CD4-positive, alpha-beta T cell (primary cell): ENCODE results near the gene PLEKHG3. TPM values are rescaled to one million over a fixed set of nuclear protein-coding genes. Genes with fewer than 3 reads are reported as not detected.

ENCODE experiments used
- ATAC-seq: fragments of 200-7000 bp; cut with Tn5 transposase; one replicate; pipeline ENCODE4 v1.10.0; 2022; ENCODE audit warnings: mild to moderate bottlenecking; ENCODE audit not compliant: poor library complexity
- CTCF ChIA-PET: fragments of 350-600 bp; sonication (Branson Sonifier 250); formaldehyde crosslinking; loops from one replicate; lab custom pipeline; 2021; ENCODE audit warnings: antibody characterized with exemption, inconsistent platforms; lab: Charles Lee
- POLR2A ChIA-PET: fragments of 350-600 bp; sonication (Branson Sonifier 250); formaldehyde crosslinking; loops from one replicate; lab custom pipeline; 2021; ENCODE audit warnings: antibody characterized with exemption, inconsistent platforms; lab: Charles Lee
- DNase-seq, 14 experiments: peaks; one replicate each; pipeline ENCODE4 v3.0.0-alpha.2; 2013 to 2020; ENCODE audit warnings: mixed read lengths in 2 of 14
- H3K27ac ChIP-seq, 2 donors: one replicate each; pipeline versions ENCODE4 v1.5.1 to v1.7.0; 2013; ENCODE audit warnings: low read length in 2 of 2, low read depth in 1 of 2, mild to moderate bottlenecking in 1 of 2
- H3K27me3 ChIP-seq, 2 experiments: 1 replicate in 1 of 2; 2 replicates in 1 of 2; pipeline versions ENCODE4 v1.6.1 to v1.7.0; 2013; ENCODE audit warnings: low read length in 2 of 2, control low read depth in 1 of 2, mild to moderate bottlenecking in 1 of 2, moderate library complexity in 1 of 2; ENCODE audit not compliant: insufficient read depth in 2 of 2, control insufficient read depth in 1 of 2
- H3K36me3 ChIP-seq: one replicate; pipeline ENCODE4 v1.6.1; 2013; ENCODE audit warnings: low read length, control low read depth; ENCODE audit not compliant: insufficient read depth
- H3K4me1 ChIP-seq: one replicate; pipeline ENCODE4 v1.6.1; 2013; ENCODE audit warnings: low read length, control low read depth; ENCODE audit not compliant: insufficient read depth
- H3K4me3 ChIP-seq: one replicate; pipeline ENCODE4 v1.5.1; 2013; ENCODE audit warnings: mild to moderate bottlenecking, low read length, moderate library complexity
- H3K9me3 ChIP-seq, 2 experiments: 1 replicate in 1 of 2; 2 replicates in 1 of 2; pipeline versions ENCODE4 v1.6.1 to v1.7.0; 2013; ENCODE audit warnings: low read length in 2 of 2, mild to moderate bottlenecking in 2 of 2, control low read depth in 1 of 2, moderate library complexity in 1 of 2; ENCODE audit not compliant: control insufficient read depth in 1 of 2, insufficient read depth in 1 of 2
- H3K27ac Mint-ChIP-seq: one replicate; pipeline ENCODE4 v1.8.0; 2020; ENCODE audit warnings: mixed read lengths
- H3K27me3 Mint-ChIP-seq: one replicate; pipeline ENCODE4 v1.8.0; 2021; ENCODE audit warnings: mixed read lengths
- H3K36me3 Mint-ChIP-seq: one replicate; pipeline ENCODE4 v1.8.0; 2021; ENCODE audit warnings: low read depth, mixed read lengths
- H3K4me1 Mint-ChIP-seq: one replicate; pipeline ENCODE4 v1.8.0; 2021; ENCODE audit warnings: low read depth, mixed read lengths
- H3K4me3 Mint-ChIP-seq: one replicate; pipeline ENCODE4 v1.8.0; 2020; ENCODE audit warnings: mild to moderate bottlenecking, mixed read lengths
- H3K9me3 Mint-ChIP-seq: one replicate; pipeline ENCODE4 v1.8.0; 2020; ENCODE audit warnings: mixed read lengths
- CTCF ChIP-seq: fragments of 200-600 bp; IDR thresholded peaks from one replicate; pipeline ENCODE4 v1.8.0; 2022; ENCODE audit warnings: antibody characterized with exemption, mild to moderate bottlenecking
- intact Hi-C, 2 experiments: fragments of 100-400 bp; cut with DNase I in 1 of 2; cut with micrococcal nuclease in 1 of 2; formaldehyde crosslinking; loops; one replicate each; pipeline versions ENCODE4 v1.15.1 to v1.9.0; 2023 to 2025; cut with DNase I, micrococcal nuclease
- total RNA-seq, 174 experiments: library from RNA in 2 of 174; stranded (reverse) in 2 of 174; gene quantifications; one replicate each; pipeline ENCODE4 v1.2.3 and lab custom pipeline; 2021 to 2026

The PLEKHG3 gene
- total RNA-seq, 2 experiments from 2014 or later: 12.1 to 13.3 TPM

DNA sequence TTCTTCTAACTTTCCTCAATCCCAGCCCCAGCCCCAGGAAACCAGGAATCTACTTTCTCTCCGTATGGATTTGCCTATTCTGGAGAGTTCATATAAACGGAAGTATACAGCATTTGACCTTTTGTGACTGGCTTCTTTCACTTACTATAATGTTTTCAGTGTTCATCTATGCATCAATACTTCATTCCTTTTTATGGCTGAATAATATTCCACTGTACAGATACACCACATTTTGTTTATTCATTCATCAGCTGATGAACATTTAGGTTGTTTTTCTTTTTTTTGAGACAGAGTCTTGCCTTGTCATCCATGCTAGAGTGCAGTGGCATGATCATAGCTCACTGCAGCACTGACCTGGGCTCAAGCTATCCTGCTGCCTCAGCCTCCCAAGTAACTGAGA, 3.9 kb upstream of the PLEKHG3 start:
- Histone ChIP-seq H3K4me3 (no peak overlapping the region), H3K27ac (no peak overlapping the region), H3K36me3 (no peaks in the 10 kb centered on the region), H3K4me1 (peaks cover 65% of the 10 kb centered on the region), H3K9me3 (peaks cover 0 to 3% of the 10 kb centered on the region in 2 experiments), H3K27me3 (peaks cover 0 to 31% of the 10 kb centered on the region in 2 experiments)
- Mint-ChIP-seq H3K27me3 (peaks cover 45% of the 10 kb centered on the region), H3K4me3 (no peak overlapping the region), H3K9me3 (no peaks in the 10 kb centered on the region), H3K27ac (no peak overlapping the region), H3K4me1 (peaks cover 49% of the 10 kb centered on the region), H3K36me3 (no peaks in the 10 kb centered on the region)
- no peak for TF ChIP-seq CTCF
- intact Hi-C loops: no loop called here
- ChIA-PET POLR2A (no interaction called here), CTCF (interaction anchor here (0.7 kb wide), 2 partner anchors 191 to 377 kb away, joined by 3 read pairs; no protein-coding TSS in a partner anchor)
- ATAC-seq (no peak), DNase-seq (no peak)

DNA sequence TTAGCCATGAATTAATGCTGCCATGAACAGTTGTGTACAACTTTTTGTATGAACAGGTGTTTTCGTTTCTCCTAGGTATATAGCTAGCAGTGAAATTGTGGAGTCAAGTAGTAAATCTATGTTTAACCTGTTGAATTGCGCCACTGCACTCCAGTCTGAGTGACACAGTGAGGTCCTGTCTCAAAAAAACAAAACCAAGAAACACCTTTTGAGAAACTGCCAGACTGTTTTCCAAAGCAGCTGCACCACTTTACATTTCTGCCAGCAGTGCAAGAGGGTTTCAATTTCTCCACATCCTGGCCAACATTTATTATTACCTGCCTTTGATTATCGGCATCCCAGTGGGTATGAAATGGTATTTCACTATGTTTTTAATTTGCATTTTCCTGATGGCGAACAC, 3.3 kb upstream of the PLEKHG3 start:
- Mint-ChIP-seq H3K27ac (no peak overlapping the region), H3K4me1 (peaks cover 54% of the 10 kb centered on the region), H3K9me3 (no peaks in the 10 kb centered on the region), H3K4me3 (no peak overlapping the region), H3K36me3 (no peaks in the 10 kb centered on the region), H3K27me3 (peaks cover 51% of the 10 kb centered on the region)
- ChIA-PET POLR2A (no interaction called here), CTCF (interaction anchor here (0.7 kb wide), 1 partner anchor 191 kb away, joined by 3 read pairs; no protein-coding TSS in a partner anchor)
- no peak for TF ChIP-seq CTCF
- Histone ChIP-seq H3K27me3 (peaks cover 4 to 34% of the 10 kb centered on the region in 2 experiments), H3K4me1 (peaks cover 71% of the 10 kb centered on the region), H3K9me3 (peaks cover 0 to 3% of the 10 kb centered on the region in 2 experiments), H3K27ac (no peak overlapping the region), H3K36me3 (no peaks in the 10 kb centered on the region), H3K4me3 (no peak overlapping the region)
- intact Hi-C loops: no loop called here
- no peak for DNase-seq
- ATAC-seq: no peak

GRCh38 chr14:64701660-64702059, 2.6 kb upstream of the PLEKHG3 start:
- POLR2A ChIA-PET: interaction anchor here (0.7 kb wide), 1 partner anchor 15 kb away, joined by 3 read pairs; no protein-coding TSS in a partner anchor
- no peaks in the 10 kb centered on the region for H3K36me3 Mint-ChIP-seq
- H3K27me3 ChIP-seq: peaks cover 5 to 35% of the 10 kb centered on the region in 2 experiments
- intact Hi-C loops: no loop called here
- no peak overlapping the region for H3K27ac Mint-ChIP-seq
- H3K27ac ChIP-seq: no peak overlapping the region
- ATAC-seq: no peak
- H3K4me1 ChIP-seq: peaks cover 72% of the 10 kb centered on the region
- no peak for DNase-seq
- H3K9me3 Mint-ChIP-seq: no peaks in the 10 kb centered on the region
- H3K4me3 Mint-ChIP-seq: no peak overlapping the region
- CTCF ChIA-PET: no interaction called here
- peaks cover 48% of the 10 kb centered on the region for H3K4me1 Mint-ChIP-seq
- no peaks in the 10 kb centered on the region for H3K36me3 ChIP-seq
- H3K4me3 ChIP-seq: no peak overlapping the region
- no peak for TF ChIP-seq CTCF
- H3K27me3 Mint-ChIP-seq: peaks cover 53% of the 10 kb centered on the region
- peaks cover 0 to 3% of the 10 kb centered on the region in 2 experiments for H3K9me3 ChIP-seq
